ENCODE data around the gene LAMA3. TPM values are rescaled to one million over a fixed set of nuclear protein-coding genes. Genes with fewer than 3 reads are reported as not detected.

LAMA3 gene
- polyA plus RNA-seq, 1 of the 3 experiments (the other 2 are of a cell fraction): 3.5 TPM

- TF ChIP-seq IRF3 (IDR thresholded peaks at IDR 0.05; ENCODE audit: low read depth, low read length) (no peak), MEF2A (IDR thresholded peaks at IDR 0.05; ENCODE audit: borderline replicate concordance, low read depth) (no peak), GABPA (IDR thresholded peaks at IDR 0.05; ENCODE audit: low read depth) (no peak), NFIC (IDR thresholded peaks at IDR 0.05; ENCODE audit: borderline replicate concordance) (peak; percentile 46; the same call in 1 of the 2 replicates), YY1 (IDR thresholded peaks at IDR 0.05; ENCODE audit: low read depth) (no peak), FOXM1 (IDR thresholded peaks at IDR 0.05; ENCODE audit: low read depth) (no peak), RCOR1 (IDR thresholded peaks at IDR 0.05; ENCODE audit: low read length) (no peak), SMC3 (IDR thresholded peaks at IDR 0.05; ENCODE audit: low read depth, low read length) (no peak), SIN3A (IDR thresholded peaks at IDR 0.05; ENCODE audit: borderline replicate concordance, low read depth, low read length) (no peak), NRF1 (IDR thresholded peaks at IDR 0.05; ENCODE audit: low read depth, low read length) (no peak), RXRA (IDR thresholded peaks at IDR 0.05; ENCODE audit: borderline replicate concordance, low read depth) (peak; percentile 63; the same call in 1 of the 2 replicates), POLR2AphosphoS5 (IDR thresholded peaks at IDR 0.05; ENCODE audit: low read depth, low read length) (no peak), JUND (IDR thresholded peaks at IDR 0.05) (peak; percentile 90)
Measured at GRCh38 chr18:23719634-23720201, 30.5 kb downstream of the LAMA3 start (continued).

GRCh38 chr18:23721696-23722480 lies 32.6 kb downstream of the LAMA3 start:
- DNase-seq: no peak
- no peak overlapping the region for H3K4me3 ChIP-seq (ENCODE audit: low read depth in 2 of 2, low read length in 1 of 2)
- H3K36me3 ChIP-seq (replicated peaks in 1 of 2; ENCODE audit: control insufficient read depth in 1 of 2, insufficient read depth in 2 of 2, low read length in 1 of 2): no peaks in the 10 kb centered on the region
- H3K27ac ChIP-seq (ENCODE audit: low read depth in 2 of 2, low read length in 1 of 2): peak overlapping the region in 1 of 2 experiments; percentile 42; a peak in 1 of 4 replicates
- H3K79me2 ChIP-seq (ENCODE audit: insufficient read depth): no peaks in the 10 kb centered on the region
- peaks cover 0 to 20% of the 10 kb centered on the region in 2 experiments; a peak in 1 of 4 replicates for H3K4me1 ChIP-seq (ENCODE audit: control insufficient read depth in 1 of 2, insufficient read depth in 2 of 2, low read depth in 1 of 2, low read length in 1 of 2)
- H4K20me1 ChIP-seq (ENCODE audit: insufficient read depth): no peaks in the 10 kb centered on the region
- no peak overlapping the region for H2AFZ ChIP-seq (ENCODE audit: low read depth)
- POLR2A ChIA-PET: no interaction called here
- peaks cover 29% of the 10 kb centered on the region for H3F3A ChIP-seq (replicated peaks; ENCODE audit: insufficient read depth)
- 0 out of 2 replicates have a peak overlapping the region, but pooled peaks have one; percentile 27 for H3K4me2 ChIP-seq
- no peaks in the 10 kb centered on the region for H3K9me2 ChIP-seq
- 68% methylated on average over 4 of the region's 4 CpGs for whole genome bisulfite sequencing (ENCODE audit: low lambda C conversion rate)
- no peak overlapping the region for H3K9ac ChIP-seq
- TF ChIP-seq PBX3 (IDR thresholded peaks at IDR 0.05): no peak
- no peak for TF ChIP-seq ZBTB33 (IDR thresholded peaks at IDR 0.05; ENCODE audit: borderline replicate concordance, low read depth)
- TF ChIP-seq MXI1 (IDR thresholded peaks at IDR 0.05; ENCODE audit: low read depth, low read length): no peak
- TF ChIP-seq RFX5 (IDR thresholded peaks at IDR 0.05; ENCODE audit: low read length): no peak
- no peak for TF ChIP-seq TAF1 (IDR thresholded peaks at IDR 0.05; ENCODE audit: borderline replicate concordance, low read depth, low read length)
- no peak for TF ChIP-seq ELF1 (IDR thresholded peaks at IDR 0.05)
- TF ChIP-seq CHD2 (IDR thresholded peaks at IDR 0.05; ENCODE audit: low read length, partially characterized antibody): no peak
- no peak for TF ChIP-seq CTCF (IDR thresholded peaks at IDR 0.05)
- no peak for TF ChIP-seq RCOR1 (IDR thresholded peaks at IDR 0.05; ENCODE audit: low read length)
- TF ChIP-seq IRF3 (IDR thresholded peaks at IDR 0.05; ENCODE audit: low read depth, low read length): no peak
- TF ChIP-seq POLR2AphosphoS5 (IDR thresholded peaks at IDR 0.05; ENCODE audit: low read depth, low read length): no peak
- CTCF ChIA-PET: no interaction called here
- H3K9me3 ChIP-seq: no peaks in the 10 kb centered on the region
- H3K27me3 ChIP-seq (ENCODE audit: insufficient read depth): no peaks in the 10 kb centered on the region

Measured in SK-N-SH (cell line).